Measurements from ENCODE around the gene LRRC75A.

GRCh38 chr17:16488186-16488967, 3.6 kb downstream of the LRRC75A start:
- TF ChIP-seq POLR2AphosphoS5 (IDR thresholded peaks at IDR 0.05; ENCODE audit: low read depth, low read length): no peak
- TF ChIP-seq SIN3A (IDR thresholded peaks at IDR 0.05; ENCODE audit: borderline replicate concordance, insufficient read depth, low read length): no peak
